WTC11 (cell line): ENCODE results near the gene TRIM23. TPM values are rescaled to one million over a fixed set of nuclear protein-coding genes. Genes with fewer than 3 reads are reported as not detected.
A peak's percentile ranks its signal among the peaks of the same experiment; 100 is the strongest.

Source experiments
- ATAC-seq: fragments of 200-7000 bp; cut with Tn5 transposase; 2 replicates; pipeline ENCODE4 v1.10.0; 2021; ENCODE audit warnings: mild to moderate bottlenecking, moderate library complexity
- CTCF ChIA-PET: fragments of 300-600 bp; sonication (Branson Sonifier 250); formaldehyde crosslinking; loops from one replicate; lab custom pipeline; 2021; ENCODE audit warnings: antibody characterized with exemption; lab: Charles Lee
- POLR2A ChIA-PET: fragments of 350-600 bp; sonication (Branson Sonifier 250); formaldehyde crosslinking; loops from one replicate; lab custom pipeline; 2021; ENCODE audit warnings: antibody characterized with exemption; lab: Charles Lee
- DNase-seq: peaks from one replicate; pipeline ENCODE4 v3.0.0; 2021; ENCODE audit warnings: low spot score
- H3K27ac Mint-ChIP-seq: 2 replicates; pipeline ENCODE4 v1.8.0; 2021; ENCODE audit warnings: mixed read lengths
- H3K27me3 Mint-ChIP-seq: 2 replicates; pipeline ENCODE4 v1.8.0; 2021; ENCODE audit warnings: low read depth, mild to moderate bottlenecking, moderate library complexity, mixed read lengths
- H3K36me3 Mint-ChIP-seq: 2 replicates; pipeline ENCODE4 v1.8.0; 2021; ENCODE audit warnings: mixed read lengths
- H3K4me1 Mint-ChIP-seq: 2 replicates; pipeline ENCODE4 v1.8.0; 2022; ENCODE audit warnings: mixed read lengths
- H3K4me3 Mint-ChIP-seq: 2 replicates; pipeline ENCODE4 v1.8.0; 2021; ENCODE audit warnings: mild to moderate bottlenecking, moderate library complexity, mixed read lengths
- H3K9me3 Mint-ChIP-seq: 2 replicates; pipeline ENCODE4 v1.8.0; 2021; ENCODE audit warnings: mixed read lengths
- ELF4 ChIP-seq: sonication (generic); formaldehyde crosslinking; IDR thresholded peaks from 2 replicates; pipeline ENCODE4 v1.8.1; 2022; ENCODE audit warnings: low read depth, mild to moderate bottlenecking, moderate library complexity, missing genetic modification reagents
- ETV6 ChIP-seq: sonication (generic); formaldehyde crosslinking; IDR thresholded peaks from 2 replicates; pipeline ENCODE4 v1.8.1; 2022; ENCODE audit warnings: mild to moderate bottlenecking, missing genetic modification reagents
- FOXP1 ChIP-seq: sonication (generic); formaldehyde crosslinking; IDR thresholded peaks from 2 replicates; pipeline ENCODE4 v1.8.0; 2022; ENCODE audit warnings: missing genetic modification reagents, mild to moderate bottlenecking, moderate library complexity, borderline replicate concordance
- HMGA2 ChIP-seq: fragments of 250-450 bp; sonication (Bioruptor Pico); IDR thresholded peaks from 2 replicates; pipeline ENCODE4 v1.4.0; 2021; ENCODE audit warnings: mild to moderate bottlenecking, moderate library complexity
- JAZF1 ChIP-seq: fragments of 250-450 bp; sonication (Bioruptor Pico); IDR thresholded peaks from 2 replicates; pipeline ENCODE4 v1.9.0; 2021; ENCODE audit warnings: moderate library complexity, mild to moderate bottlenecking, inconsistent platforms
- KAT7 ChIP-seq: sonication (generic); formaldehyde crosslinking; IDR thresholded peaks from 2 replicates; pipeline ENCODE4 v1.8.1; 2023; ENCODE audit warnings: missing genetic modification reagents, mild to moderate bottlenecking, borderline replicate concordance
- MXD4 ChIP-seq: fragments of 250-450 bp; sonication (Bioruptor Pico); IDR thresholded peaks from 2 replicates; pipeline ENCODE4 v1.8.0; 2021; ENCODE audit warnings: mild to moderate bottlenecking, moderate library complexity, borderline replicate concordance
- NFATC4 ChIP-seq: fragments of 250-450 bp; sonication (Bioruptor Pico); IDR thresholded peaks from 2 replicates; pipeline ENCODE4 v1.9.0; 2021; ENCODE audit warnings: mild to moderate bottlenecking
- NR1H2 ChIP-seq: sonication (generic); formaldehyde crosslinking; IDR thresholded peaks from 2 replicates; pipeline ENCODE4 v1.9.0; 2021; ENCODE audit warnings: mild to moderate bottlenecking, moderate library complexity, missing genetic modification reagents
- OVOL2 ChIP-seq: fragments of 250-450 bp; sonication (Bioruptor Pico); IDR thresholded peaks from 2 replicates; pipeline ENCODE4 v1.9.0; 2021; ENCODE audit warnings: mild to moderate bottlenecking, borderline replicate concordance
- RELA ChIP-seq: sonication (generic); formaldehyde crosslinking; IDR thresholded peaks from 2 replicates; pipeline ENCODE4 v1.8.1; 2022; ENCODE audit warnings: missing genetic modification reagents, mild to moderate bottlenecking, borderline replicate concordance
- RORB ChIP-seq: fragments of 250-450 bp; sonication (Bioruptor Pico); IDR thresholded peaks from 2 replicates; pipeline ENCODE4 v1.9.0; 2021; ENCODE audit warnings: mild to moderate bottlenecking
- SMAD3 ChIP-seq: sonication (generic); formaldehyde crosslinking; IDR thresholded peaks from 2 replicates; pipeline ENCODE4 v1.8.0; 2022; ENCODE audit warnings: missing genetic modification reagents, mild to moderate bottlenecking, borderline replicate concordance
- SOX15 ChIP-seq: fragments of 250-450 bp; sonication (Bioruptor Pico); IDR thresholded peaks from 2 replicates; pipeline ENCODE4 v1.9.0; 2021; ENCODE audit warnings: mild to moderate bottlenecking
- TP53 ChIP-seq: sonication (generic); formaldehyde crosslinking; IDR thresholded peaks from 2 replicates; pipeline ENCODE4 v1.8.1; 2023; ENCODE audit warnings: mild to moderate bottlenecking, missing genetic modification reagents
- ZBTB21 ChIP-seq: sonication (generic); formaldehyde crosslinking; IDR thresholded peaks from 2 replicates; pipeline ENCODE4 v1.8.1; 2023; ENCODE audit warnings: mild to moderate bottlenecking, missing genetic modification reagents, borderline replicate concordance
- ZMAT4 ChIP-seq: fragments of 250-450 bp; sonication (Bioruptor Pico); IDR thresholded peaks from 2 replicates; pipeline ENCODE4 v1.9.0; 2021; ENCODE audit warnings: mild to moderate bottlenecking
- ZNF121 ChIP-seq: sonication (generic); formaldehyde crosslinking; IDR thresholded peaks from 2 replicates; pipeline ENCODE4 v1.8.0; 2023; ENCODE audit warnings: missing genetic modification reagents
- ZNF219 ChIP-seq: sonication (generic); formaldehyde crosslinking; IDR thresholded peaks from 2 replicates; pipeline ENCODE4 v1.8.0; 2023; ENCODE audit warnings: missing genetic modification reagents, mild to moderate bottlenecking, borderline replicate concordance
- ZNF416 ChIP-seq: fragments of 250-450 bp; sonication (Bioruptor Pico); IDR thresholded peaks from 2 replicates; pipeline ENCODE4 v1.9.0; 2021; ENCODE audit warnings: mild to moderate bottlenecking, inconsistent platforms
- ZNF423 ChIP-seq: fragments of 250-450 bp; sonication (Bioruptor Pico); IDR thresholded peaks from 2 replicates; pipeline ENCODE4 v2.1.2; 2022; ENCODE audit warnings: mild to moderate bottlenecking, moderate library complexity
- ZNF512 ChIP-seq: sonication (generic); formaldehyde crosslinking; IDR thresholded peaks from 2 replicates; pipeline ENCODE4 v1.8.1; 2022; ENCODE audit warnings: missing genetic modification reagents, borderline replicate concordance
- total RNA-seq: library from RNA; stranded (reverse); gene quantifications from 3 replicates; pipeline ENCODE4 v1.2.3, GENCODE V29; 2021
- TF ChIP-seq, protein P1 (sequence below): sonication (generic); formaldehyde crosslinking; IDR thresholded peaks from 2 replicates; pipeline ENCODE4 v1.8.0; 2022; ENCODE audit warnings: mild to moderate bottlenecking, missing genetic modification reagents
- TF ChIP-seq, protein P2 (sequence below): sonication (generic); formaldehyde crosslinking; IDR thresholded peaks from 2 replicates; pipeline ENCODE4 v1.8.1; 2023; ENCODE audit warnings: mild to moderate bottlenecking, missing genetic modification reagents, borderline replicate concordance
- TF ChIP-seq, protein P3 (sequence below): sonication (generic); formaldehyde crosslinking; IDR thresholded peaks from 2 replicates; pipeline ENCODE4 v1.8.0; 2022; ENCODE audit warnings: mild to moderate bottlenecking, missing genetic modification reagents
- TF ChIP-seq, protein P4 (sequence below): sonication (generic); formaldehyde crosslinking; IDR thresholded peaks from 2 replicates; pipeline ENCODE4 v1.8.1; 2022; ENCODE audit warnings: mild to moderate bottlenecking, moderate library complexity, missing genetic modification reagents
- TF ChIP-seq, protein P5 (sequence below): sonication (generic); formaldehyde crosslinking; IDR thresholded peaks from 2 replicates; pipeline ENCODE4 v1.8.0; 2023; ENCODE audit warnings: mild to moderate bottlenecking, missing genetic modification reagents

The TRIM23 gene
- total RNA-seq, 1 experiment from 2014 or later = 11.8 TPM

DNA sequence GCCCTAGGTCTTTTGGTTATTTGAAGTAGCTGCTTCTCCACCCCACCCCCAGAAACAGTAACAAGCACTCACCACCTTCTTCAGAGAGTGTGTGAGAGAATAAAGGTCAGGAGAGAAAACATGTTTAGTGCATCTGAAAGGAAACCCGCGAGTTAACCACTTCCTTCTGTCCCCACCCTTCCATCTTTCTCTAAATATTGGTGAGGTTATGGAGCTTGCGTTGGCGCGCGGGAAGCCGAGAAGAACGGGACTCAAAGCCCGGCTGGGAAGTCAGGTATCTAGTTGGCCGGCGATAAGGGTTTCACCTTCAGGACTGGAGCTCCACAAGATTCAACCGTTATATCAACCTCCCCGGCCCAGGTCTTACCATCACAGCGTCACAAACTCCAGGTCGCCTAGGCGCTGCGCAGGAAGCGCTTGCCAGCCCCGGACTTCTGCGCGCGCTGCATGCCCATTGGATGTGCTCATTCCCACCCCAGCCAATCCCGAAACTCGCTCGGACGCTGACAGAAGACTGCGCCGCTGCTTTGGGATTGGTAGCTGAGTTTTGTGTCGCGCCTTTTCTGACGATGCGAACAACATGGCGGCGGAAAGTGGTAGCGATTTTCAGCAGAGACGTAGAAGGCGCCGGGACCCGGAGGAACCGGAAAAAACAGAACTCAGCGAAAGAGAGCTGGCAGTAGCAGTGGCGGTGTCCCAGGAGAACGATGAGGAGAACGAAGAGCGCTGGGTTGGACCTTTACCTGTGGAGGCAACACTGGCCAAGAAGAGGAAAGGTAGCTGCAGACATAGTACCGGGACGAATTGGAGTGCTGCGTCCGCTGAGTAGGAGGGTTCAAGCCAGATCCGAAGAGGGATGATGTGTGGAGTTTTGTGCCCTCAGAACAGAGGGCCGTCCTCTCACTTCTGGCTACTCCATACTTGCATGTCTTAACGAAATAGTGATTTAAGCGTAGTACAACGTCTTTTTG lies 61.1 kb downstream of the TRIM23 start, which contains the start of the genes CENPK and PPWD1:
CENPK (minus strand) TSS at position 438 of the 971 bp plus-strand sequence. CDS start 8,261 bp downstream, outside the sequence.
PPWD1 (plus strand) TSS at position 566 of the 971 bp plus-strand sequence; CDS start at position 581, 15 bp downstream.
- ATAC-seq = peak; percentile 100
- no peaks in the 10 kb centered on the region for H3K27me3 Mint-ChIP-seq
- no peaks in the 10 kb centered on the region for H3K9me3 Mint-ChIP-seq
- CTCF ChIA-PET = interaction anchor here (0.6 kb wide), 1 partner anchor 80 kb away, joined by 4 read pairs; no protein-coding TSS in a partner anchor
- peaks cover 8% of the 10 kb centered on the region for H3K36me3 Mint-ChIP-seq
- H3K4me3 Mint-ChIP-seq = peak within 1 kb of the TSS; percentile 100
- H3K4me1 Mint-ChIP-seq = peaks cover 17% of the 10 kb centered on the region
- H3K27ac Mint-ChIP-seq = peak within 1 kb of the TSS; percentile 100
- peak; percentile 96 for DNase-seq
- POLR2A ChIA-PET = interaction anchor here (1.0 to 1.3 kb wide), 2 partner anchors 56 to 63 kb away, joined by 4 to 6 read pairs; no protein-coding TSS in a partner anchor
- TF ChIP-seq NFATC4 (CRISPR knock-in tag) = no peak
- no peak for TF ChIP-seq SOX15 (CRISPR knock-in tag)
- no peak for TF ChIP-seq JAZF1 (CRISPR knock-in tag)
- no peak for TF ChIP-seq SMAD3
- TF ChIP-seq, protein P1, sequence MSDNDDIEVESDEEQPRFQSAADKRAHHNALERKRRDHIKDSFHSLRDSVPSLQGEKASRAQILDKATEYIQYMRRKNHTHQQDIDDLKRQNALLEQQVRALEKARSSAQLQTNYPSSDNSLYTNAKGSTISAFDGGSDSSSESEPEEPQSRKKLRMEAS = peak; percentile 81
- TF ChIP-seq, protein P2, sequence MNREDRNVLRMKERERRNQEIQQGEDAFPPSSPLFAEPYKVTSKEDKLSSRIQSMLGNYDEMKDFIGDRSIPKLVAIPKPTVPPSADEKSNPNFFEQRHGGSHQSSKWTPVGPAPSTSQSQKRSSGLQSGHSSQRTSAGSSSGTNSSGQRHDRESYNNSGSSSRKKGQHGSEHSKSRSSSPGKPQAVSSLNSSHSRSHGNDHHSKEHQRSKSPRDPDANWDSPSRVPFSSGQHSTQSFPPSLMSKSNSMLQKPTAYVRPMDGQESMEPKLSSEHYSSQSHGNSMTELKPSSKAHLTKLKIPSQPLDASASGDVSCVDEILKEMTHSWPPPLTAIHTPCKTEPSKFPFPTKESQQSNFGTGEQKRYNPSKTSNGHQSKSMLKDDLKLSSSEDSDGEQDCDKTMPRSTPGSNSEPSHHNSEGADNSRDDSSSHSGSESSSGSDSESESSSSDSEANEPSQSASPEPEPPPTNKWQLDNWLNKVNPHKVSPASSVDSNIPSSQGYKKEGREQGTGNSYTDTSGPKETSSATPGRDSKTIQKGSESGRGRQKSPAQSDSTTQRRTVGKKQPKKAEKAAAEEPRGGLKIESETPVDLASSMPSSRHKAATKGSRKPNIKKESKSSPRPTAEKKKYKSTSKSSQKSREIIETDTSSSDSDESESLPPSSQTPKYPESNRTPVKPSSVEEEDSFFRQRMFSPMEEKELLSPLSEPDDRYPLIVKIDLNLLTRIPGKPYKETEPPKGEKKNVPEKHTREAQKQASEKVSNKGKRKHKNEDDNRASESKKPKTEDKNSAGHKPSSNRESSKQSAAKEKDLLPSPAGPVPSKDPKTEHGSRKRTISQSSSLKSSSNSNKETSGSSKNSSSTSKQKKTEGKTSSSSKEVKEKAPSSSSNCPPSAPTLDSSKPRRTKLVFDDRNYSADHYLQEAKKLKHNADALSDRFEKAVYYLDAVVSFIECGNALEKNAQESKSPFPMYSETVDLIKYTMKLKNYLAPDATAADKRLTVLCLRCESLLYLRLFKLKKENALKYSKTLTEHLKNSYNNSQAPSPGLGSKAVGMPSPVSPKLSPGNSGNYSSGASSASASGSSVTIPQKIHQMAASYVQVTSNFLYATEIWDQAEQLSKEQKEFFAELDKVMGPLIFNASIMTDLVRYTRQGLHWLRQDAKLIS (CRISPR knock-in tag) = no peak
- TF ChIP-seq ZNF219 (CRISPR knock-in tag) = no peak
- TF ChIP-seq, protein P3, sequence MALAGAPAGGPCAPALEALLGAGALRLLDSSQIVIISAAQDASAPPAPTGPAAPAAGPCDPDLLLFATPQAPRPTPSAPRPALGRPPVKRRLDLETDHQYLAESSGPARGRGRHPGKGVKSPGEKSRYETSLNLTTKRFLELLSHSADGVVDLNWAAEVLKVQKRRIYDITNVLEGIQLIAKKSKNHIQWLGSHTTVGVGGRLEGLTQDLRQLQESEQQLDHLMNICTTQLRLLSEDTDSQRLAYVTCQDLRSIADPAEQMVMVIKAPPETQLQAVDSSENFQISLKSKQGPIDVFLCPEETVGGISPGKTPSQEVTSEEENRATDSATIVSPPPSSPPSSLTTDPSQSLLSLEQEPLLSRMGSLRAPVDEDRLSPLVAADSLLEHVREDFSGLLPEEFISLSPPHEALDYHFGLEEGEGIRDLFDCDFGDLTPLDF = 0 out of 2 replicates have a peak, but pooled peaks have one; percentile 32
- no peak for TF ChIP-seq OVOL2 (CRISPR knock-in tag)
- no peak for TF ChIP-seq NR1H2
- no peak for TF ChIP-seq RORB
- no peak for TF ChIP-seq ZNF121 (CRISPR knock-in tag)
- TF ChIP-seq TP53 (CRISPR knock-in tag) = no peak
- no peak for TF ChIP-seq ZNF423 (CRISPR knock-in tag)
- TF ChIP-seq, protein P4, sequence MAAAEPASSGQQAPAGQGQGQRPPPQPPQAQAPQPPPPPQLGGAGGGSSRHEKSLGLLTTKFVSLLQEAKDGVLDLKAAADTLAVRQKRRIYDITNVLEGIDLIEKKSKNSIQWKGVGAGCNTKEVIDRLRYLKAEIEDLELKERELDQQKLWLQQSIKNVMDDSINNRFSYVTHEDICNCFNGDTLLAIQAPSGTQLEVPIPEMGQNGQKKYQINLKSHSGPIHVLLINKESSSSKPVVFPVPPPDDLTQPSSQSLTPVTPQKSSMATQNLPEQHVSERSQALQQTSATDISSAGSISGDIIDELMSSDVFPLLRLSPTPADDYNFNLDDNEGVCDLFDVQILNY = peak; percentile 98
- TF ChIP-seq KAT7 = no peak
- no peak for TF ChIP-seq ZNF512 (CRISPR knock-in tag)
- TF ChIP-seq ELF4 (CRISPR knock-in tag) = no peak
- TF ChIP-seq HMGA2 (CRISPR knock-in tag) = no peak
- no peak for TF ChIP-seq ZNF416 (CRISPR knock-in tag)
- TF ChIP-seq RELA (CRISPR knock-in tag) = no peak
- TF ChIP-seq ZMAT4 = no peak
- TF ChIP-seq ZBTB21 = no peak
- TF ChIP-seq, protein P5, sequence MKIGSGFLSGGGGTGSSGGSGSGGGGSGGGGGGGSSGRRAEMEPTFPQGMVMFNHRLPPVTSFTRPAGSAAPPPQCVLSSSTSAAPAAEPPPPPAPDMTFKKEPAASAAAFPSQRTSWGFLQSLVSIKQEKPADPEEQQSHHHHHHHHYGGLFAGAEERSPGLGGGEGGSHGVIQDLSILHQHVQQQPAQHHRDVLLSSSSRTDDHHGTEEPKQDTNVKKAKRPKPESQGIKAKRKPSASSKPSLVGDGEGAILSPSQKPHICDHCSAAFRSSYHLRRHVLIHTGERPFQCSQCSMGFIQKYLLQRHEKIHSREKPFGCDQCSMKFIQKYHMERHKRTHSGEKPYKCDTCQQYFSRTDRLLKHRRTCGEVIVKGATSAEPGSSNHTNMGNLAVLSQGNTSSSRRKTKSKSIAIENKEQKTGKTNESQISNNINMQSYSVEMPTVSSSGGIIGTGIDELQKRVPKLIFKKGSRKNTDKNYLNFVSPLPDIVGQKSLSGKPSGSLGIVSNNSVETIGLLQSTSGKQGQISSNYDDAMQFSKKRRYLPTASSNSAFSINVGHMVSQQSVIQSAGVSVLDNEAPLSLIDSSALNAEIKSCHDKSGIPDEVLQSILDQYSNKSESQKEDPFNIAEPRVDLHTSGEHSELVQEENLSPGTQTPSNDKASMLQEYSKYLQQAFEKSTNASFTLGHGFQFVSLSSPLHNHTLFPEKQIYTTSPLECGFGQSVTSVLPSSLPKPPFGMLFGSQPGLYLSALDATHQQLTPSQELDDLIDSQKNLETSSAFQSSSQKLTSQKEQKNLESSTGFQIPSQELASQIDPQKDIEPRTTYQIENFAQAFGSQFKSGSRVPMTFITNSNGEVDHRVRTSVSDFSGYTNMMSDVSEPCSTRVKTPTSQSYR (CRISPR knock-in tag) = 0 out of 2 replicates have a peak, but pooled peaks have one; percentile 7
- no peak for TF ChIP-seq MXD4 (CRISPR knock-in tag)
- TF ChIP-seq ETV6 (CRISPR knock-in tag) = peak; percentile 94
- TF ChIP-seq FOXP1 (CRISPR knock-in tag) = peak; percentile 52; the same call in 1 of the 2 replicates
